Hematopoietic multipotent progenitor cell treated with erythropoietin and hydrocortisone succinate and interleukin-3 and kit ligand, for 8 days (in vitro differentiated cells): Measurements from ENCODE around the gene INHA.

Source experiments
- DNase-seq: peaks from one replicate; pipeline ENCODE4 v3.0.0-alpha.2; 2015

Gene INHA

GRCh38 chr2:219575566-219576504 is 3.7 kb downstream of the INHA start:
- DNase-seq, result no peak

- no peak for DNase-seq
These were observed 4.6 kb downstream of the INHA start for GRCh38 chr2:219576505-219577388.

GRCh38 chr2:219578811-219579613 is 6.9 kb downstream of the INHA start:
- no peak for DNase-seq

GRCh38 chr2:219581346-219581745 is 9.2 kb downstream of the INHA start:
- DNase-seq, result no peak

DNA sequence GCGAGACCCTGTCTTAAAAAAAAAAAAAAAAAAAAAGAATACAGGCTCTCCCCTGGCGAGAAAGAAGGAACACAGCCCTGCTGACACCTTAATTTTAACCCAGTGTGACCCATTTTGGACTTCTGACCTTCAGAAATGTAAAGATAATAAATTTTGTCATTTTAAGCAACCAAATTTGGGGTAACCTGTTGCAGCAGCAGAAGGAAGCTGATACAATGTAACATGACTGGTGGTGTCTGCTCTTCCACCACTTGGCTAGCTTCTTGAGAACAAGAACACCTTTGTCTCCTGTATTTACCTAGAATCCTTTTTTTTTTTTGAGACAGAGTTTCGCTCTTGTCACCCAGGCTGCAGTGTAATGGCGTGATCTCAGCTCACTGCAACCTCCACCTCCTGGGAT is 19.0 kb downstream of the INHA start:
- no peak for DNase-seq

- no peak for DNase-seq
These were observed 20.6 kb downstream of the INHA start for GRCh38 chr2:219592736-219593135.

- no peak for DNase-seq
These were observed 21.0 kb downstream of the INHA start for GRCh38 chr2:219593154-219593553.

- peak; percentile 67 for DNase-seq
These were observed 23.1 kb downstream of the INHA start for GRCh38 chr2:219595256-219595655.

- no peak for DNase-seq
These were observed 24.9 kb downstream of the INHA start for GRCh38 chr2:219596954-219597551.

DNA sequence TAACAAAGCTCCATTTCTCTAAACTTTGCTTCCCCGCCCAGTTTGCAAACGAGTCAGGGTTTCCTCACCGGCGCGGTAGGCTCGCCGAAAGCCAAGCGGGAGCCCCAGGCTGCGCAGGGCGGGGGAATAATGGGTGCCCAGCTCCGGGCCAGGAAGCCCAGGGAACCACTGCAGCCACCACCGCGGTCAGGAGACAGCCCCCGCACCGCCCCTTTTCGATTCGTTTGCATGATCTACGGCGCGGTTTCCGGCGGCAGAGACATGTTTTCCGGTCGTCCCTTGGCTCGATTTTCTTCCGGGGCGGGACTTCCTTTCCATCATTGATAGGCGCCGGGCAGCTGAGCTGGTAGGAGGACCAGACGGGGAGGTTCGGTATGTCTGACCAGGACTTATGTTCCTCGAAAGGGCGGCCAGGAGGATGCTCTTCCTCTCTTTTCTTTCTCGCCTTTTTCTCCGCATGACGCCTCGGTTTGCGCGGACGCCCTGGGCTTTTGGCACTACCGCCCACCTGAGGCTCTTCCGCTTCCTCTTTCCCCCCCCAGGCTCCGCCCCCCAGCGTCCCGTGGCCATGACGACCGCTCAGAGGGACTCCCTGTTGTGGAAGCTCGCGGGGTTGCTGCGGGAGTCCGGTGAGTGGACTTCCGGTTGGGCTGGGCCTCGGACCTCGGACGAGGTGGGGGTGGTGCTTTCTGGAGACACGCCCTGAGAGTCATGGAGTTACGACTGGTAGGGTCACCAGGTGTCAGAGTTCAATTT is 25.6 kb downstream of the INHA start, which contains the start of gene STK11IP:
STK11IP (plus strand) TSS at position 306 of the 756 bp plus-strand sequence; CDS start at position 569, 263 bp downstream.
- peak; percentile 97 for DNase-seq

- DNase-seq, result no peak
These were observed 26.4 kb downstream of the INHA start for GRCh38 chr2:219598308-219599078.

DNA sequence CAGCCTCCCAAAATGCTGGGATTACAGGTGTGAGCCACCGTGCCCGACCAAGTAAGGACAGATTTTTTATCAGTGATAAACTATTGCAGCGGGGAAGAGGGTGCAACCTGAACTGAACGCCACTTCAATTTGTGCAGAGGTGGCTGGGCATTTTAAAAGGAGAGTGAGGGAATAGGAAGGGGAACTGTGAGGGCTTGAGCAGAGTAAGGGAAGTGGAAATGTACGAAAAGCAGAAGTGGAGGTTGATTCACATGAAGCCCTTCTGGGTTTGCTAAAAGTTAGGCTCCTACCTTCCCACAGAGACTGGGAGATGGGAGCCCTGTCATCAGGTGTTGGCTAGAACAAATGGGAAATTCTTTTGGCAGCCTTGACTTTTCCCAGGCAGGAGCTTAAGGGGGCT is 31.7 kb downstream of the INHA start:
- DNase-seq, result no peak

GRCh38 chr2:219605607-219605954 is 33.5 kb downstream of the INHA start:
- DNase-seq, result no peak

DNA sequence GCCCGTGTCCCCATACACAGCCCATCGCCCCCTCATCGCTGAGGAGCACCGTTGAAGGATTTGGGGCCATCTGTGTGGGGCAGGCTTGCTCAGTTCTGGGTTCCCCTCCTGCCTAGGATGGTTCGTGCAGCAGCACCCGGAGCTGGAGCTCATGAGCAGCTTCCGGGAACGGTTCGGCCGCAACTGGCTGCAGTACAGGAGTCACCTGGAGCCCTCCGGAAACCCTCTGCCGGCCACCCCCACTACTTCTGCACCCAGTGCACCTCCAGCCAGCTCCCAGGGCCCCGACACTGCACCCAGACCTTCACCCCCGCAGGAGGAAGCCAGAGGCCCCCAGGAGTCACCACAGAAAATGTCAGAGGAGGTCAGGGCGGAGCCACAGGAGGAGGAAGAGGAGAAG is 35.8 kb downstream of the INHA start:
- DNase-seq, result no peak

DNA sequence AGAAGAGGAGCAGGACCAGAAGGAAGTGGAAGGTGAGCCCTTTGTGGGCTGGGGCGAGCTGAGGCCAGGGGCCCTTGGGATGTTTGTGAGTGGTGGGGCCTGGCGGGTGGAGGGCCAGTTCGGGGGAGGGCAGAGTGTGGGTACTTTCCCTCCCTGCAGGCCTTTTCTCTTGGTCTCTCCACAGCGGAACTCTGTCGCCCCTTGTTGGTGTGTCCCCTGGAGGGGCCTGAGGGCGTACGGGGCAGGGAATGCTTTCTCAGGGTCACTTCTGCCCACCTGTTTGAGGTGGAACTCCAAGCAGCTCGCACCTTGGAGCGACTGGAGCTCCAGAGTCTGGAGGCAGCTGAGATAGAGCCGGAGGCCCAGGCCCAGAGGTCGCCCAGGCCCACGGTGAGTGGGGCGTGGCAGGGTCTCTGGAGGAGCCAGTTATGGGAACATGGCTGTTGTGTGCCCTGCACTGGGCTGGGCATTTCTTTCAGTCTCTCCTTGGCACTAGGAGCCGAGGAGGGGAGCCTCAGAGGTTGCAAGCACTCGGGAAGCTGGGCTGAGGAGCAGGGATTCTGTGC is 36.4 kb downstream of the INHA start:
- DNase-seq, result no peak

- DNase-seq, result no peak
These were observed 37.1 kb downstream of the INHA start for GRCh38 chr2:219609149-219609750.

DNA sequence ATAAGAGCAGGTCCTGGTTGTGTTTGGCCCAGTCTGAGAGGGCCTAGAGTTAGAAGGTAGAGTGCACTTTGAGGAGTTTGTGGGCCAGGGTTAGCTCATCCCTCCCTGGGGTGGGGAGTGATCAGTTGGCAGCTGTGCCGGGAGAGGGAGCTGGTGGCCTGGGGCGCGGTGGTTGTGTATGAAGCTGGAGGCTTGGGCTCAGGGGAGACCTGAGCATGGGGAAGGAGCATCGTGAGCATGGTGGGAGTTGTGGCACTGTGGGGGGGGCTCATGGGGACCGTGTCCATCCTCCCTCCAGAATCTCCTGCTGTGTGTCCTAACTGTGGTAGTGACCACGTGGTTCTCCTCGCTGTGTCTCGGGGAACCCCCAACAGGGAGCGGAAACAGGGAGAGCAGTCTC is 39.2 kb downstream of the INHA start:
- no peak for DNase-seq

- DNase-seq, result no peak
These were observed 39.9 kb downstream of the INHA start for GRCh38 chr2:219611866-219612576.

DNA sequence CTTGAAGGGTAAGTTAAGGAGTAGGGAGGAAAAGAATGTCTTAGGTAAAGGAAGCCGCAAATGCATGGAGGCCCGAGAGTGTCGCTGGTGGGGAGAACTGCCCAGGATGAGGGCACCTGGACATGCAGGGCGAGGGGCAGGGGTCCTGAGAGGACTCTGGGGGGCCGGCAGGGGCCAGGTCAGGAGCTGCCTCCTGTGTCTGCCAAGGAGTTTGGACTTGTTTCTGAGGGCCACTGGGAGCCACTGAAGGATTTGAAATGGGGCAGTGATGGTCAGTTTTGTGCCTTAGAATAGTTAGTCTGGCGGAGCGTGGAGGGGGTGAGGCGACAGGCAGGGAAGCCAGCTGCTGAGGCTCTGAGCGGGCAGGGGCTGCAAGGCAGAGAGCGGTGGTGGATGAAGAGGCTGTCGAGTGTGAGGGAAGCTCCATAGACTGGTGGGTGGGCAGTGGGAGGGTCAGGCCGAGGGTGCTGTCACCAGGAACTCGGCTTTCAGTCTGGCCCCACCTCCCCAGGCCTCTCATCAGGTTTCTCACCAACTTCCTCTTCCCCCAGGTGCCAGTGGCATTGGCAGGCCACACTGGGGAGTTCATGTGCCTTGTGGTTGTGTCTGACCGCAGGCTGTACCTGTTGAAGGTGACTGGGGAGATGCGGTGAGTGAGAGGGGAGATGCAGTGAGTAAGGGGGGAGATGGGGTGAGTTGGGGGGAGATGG is 40.6 kb downstream of the INHA start:
- no peak for DNase-seq
